Measurements from ENCODE around the gene EME1.

The EME1 gene

GRCh38 chr17:50348522-50349242 lies 24.3 kb upstream of the EME1 start:
- DNase-seq (ENCODE audit: low spot score): no peak

GRCh38 chr17:50349243-50349600 lies 23.8 kb upstream of the EME1 start:
- no peak for DNase-seq (ENCODE audit: low spot score)

GRCh38 chr17:50350733-50351132 lies 22.3 kb upstream of the EME1 start:
- DNase-seq (ENCODE audit: low spot score): no peak

GRCh38 chr17:50352072-50352692 lies 20.8 kb upstream of the EME1 start:
- DNase-seq (ENCODE audit: low spot score): no peak

GRCh38 chr17:50352693-50353599 lies 20.1 kb upstream of the EME1 start:
- DNase-seq (ENCODE audit: low spot score): no peak

- no peak for DNase-seq (ENCODE audit: low spot score)
Measured at GRCh38 chr17:50353600-50354195, 19.3 kb upstream of the EME1 start.

GRCh38 chr17:50354198-50354597 lies 18.8 kb upstream of the EME1 start:
- no peak for DNase-seq (ENCODE audit: low spot score)

GRCh38 chr17:50354776-50355175 lies 18.3 kb upstream of the EME1 start:
- no peak for DNase-seq (ENCODE audit: low spot score)

- DNase-seq (ENCODE audit: low spot score): no peak
Measured at GRCh38 chr17:50355336-50355700, 17.7 kb upstream of the EME1 start.

- DNase-seq (ENCODE audit: low spot score): no peak
Measured at GRCh38 chr17:50355701-50356341, 17.2 kb upstream of the EME1 start.

GRCh38 chr17:50356418-50356817 lies 16.6 kb upstream of the EME1 start:
- no peak for DNase-seq (ENCODE audit: low spot score)

GRCh38 chr17:50356892-50357510 lies 16.0 kb upstream of the EME1 start:
- no peak for DNase-seq (ENCODE audit: low spot score)

GRCh38 chr17:50358177-50358576 lies 14.9 kb upstream of the EME1 start:
- no peak for DNase-seq (ENCODE audit: low spot score)

GRCh38 chr17:50359005-50359699 lies 13.9 kb upstream of the EME1 start:
- DNase-seq (ENCODE audit: low spot score): no peak

GRCh38 chr17:50359998-50360461 lies 13.0 kb upstream of the EME1 start:
- DNase-seq (ENCODE audit: low spot score): no peak

- no peak for DNase-seq (ENCODE audit: low spot score)
Measured at GRCh38 chr17:50360486-50361115, 12.4 kb upstream of the EME1 start.

GRCh38 chr17:50361561-50362480 lies 11.2 kb upstream of the EME1 start:
- DNase-seq (ENCODE audit: low spot score): peak; percentile 84

- no peak for DNase-seq (ENCODE audit: low spot score)
Measured at GRCh38 chr17:50362661-50363060, 10.4 kb upstream of the EME1 start.
